Mesodermal cell (in vitro differentiated cells): Measurements from ENCODE around the gene ALDH2.
A peak's percentile ranks its signal among the peaks of the same experiment; 100 is the strongest.
"Not testable (repeated sequence)": the region's sequence is repeated elsewhere in the genome, so short reads cannot be mapped to it uniquely, and the experiment has no call there.

Source experiments
- H3K27ac ChIP-seq: 2 replicates; pipeline ENCODE4 v1.7.0; 2013; ENCODE audit warnings: mild to moderate bottlenecking, low read depth, low read length, moderate library complexity; ENCODE audit not compliant: severe bottlenecking
- H3K36me3 ChIP-seq: 2 replicates; pipeline ENCODE4 v1.7.1; 2013; ENCODE audit warnings: mild to moderate bottlenecking, low read length, moderate library complexity; ENCODE audit not compliant: control insufficient read depth, insufficient read depth
- H3K4me1 ChIP-seq: one replicate; pipeline ENCODE4 v1.7.1; 2013; ENCODE audit warnings: mild to moderate bottlenecking, low read length; ENCODE audit not compliant: insufficient read depth, control insufficient read depth, poor library complexity, severe bottlenecking
- H3K4me3 ChIP-seq: 2 replicates; pipeline ENCODE4 v1.7.0; 2013; ENCODE audit warnings: low read length, control low read depth, mild to moderate bottlenecking; ENCODE audit not compliant: insufficient read depth, poor library complexity, severe bottlenecking; ENCODE audit errors: extremely low read depth
- H3K9me3 ChIP-seq: 2 replicates; pipeline ENCODE4 v1.7.1; 2013; ENCODE audit warnings: mild to moderate bottlenecking, low read length, moderate library complexity; ENCODE audit not compliant: control insufficient read depth
- WGBS, 2 experiments: methylation state at CpG; one replicate each; pipeline ENCODE4 v1.1.5; 2013; ENCODE audit warnings: missing lambda C conversion rate in 2 of 2; ENCODE audit not compliant: insufficient coverage in 2 of 2; 5-methylcytosine and 5-hydroxymethylcytosine counted together

The ALDH2 gene

GRCh38 chr12:111812881-111813741 is 46.4 kb downstream of the ALDH2 start:
- Histone ChIP-seq H3K27ac (peak overlapping the region; percentile 36), H3K9me3 (no peaks in the 10 kb centered on the region), H3K4me3 (no peak overlapping the region), H3K36me3 (peaks cover 25% of the 10 kb centered on the region), H3K4me1 (no peaks in the 10 kb centered on the region)
- WGBS, 2 experiments = 33 to 41% methylated on average over 6 to 12 of the region's 13 CpGs

GRCh38 chr12:111816065-111816615 is 49.4 kb downstream of the ALDH2 start:
- Histone ChIP-seq H3K4me3 (no peak overlapping the region), H3K27ac (no peak overlapping the region), H3K4me1 (no peaks in the 10 kb centered on the region), H3K36me3 (peaks cover 3% of the 10 kb centered on the region), H3K9me3 (no peaks in the 10 kb centered on the region)
- WGBS, 2 experiments = 90 to 95% methylated on average over 5 to 6 of the region's 6 CpGs

GRCh38 chr12:111816898-111817297 is 50.2 kb downstream of the ALDH2 start:
- H3K9me3 ChIP-seq, H3K4me3 ChIP-seq, H3K27ac ChIP-seq, H3K4me1 ChIP-seq, H3K36me3 ChIP-seq: not testable (repeated sequence)
- 95 to 96% methylated on average over 2 to 3 of the region's 3 CpGs for WGBS, 2 experiments

DNA sequence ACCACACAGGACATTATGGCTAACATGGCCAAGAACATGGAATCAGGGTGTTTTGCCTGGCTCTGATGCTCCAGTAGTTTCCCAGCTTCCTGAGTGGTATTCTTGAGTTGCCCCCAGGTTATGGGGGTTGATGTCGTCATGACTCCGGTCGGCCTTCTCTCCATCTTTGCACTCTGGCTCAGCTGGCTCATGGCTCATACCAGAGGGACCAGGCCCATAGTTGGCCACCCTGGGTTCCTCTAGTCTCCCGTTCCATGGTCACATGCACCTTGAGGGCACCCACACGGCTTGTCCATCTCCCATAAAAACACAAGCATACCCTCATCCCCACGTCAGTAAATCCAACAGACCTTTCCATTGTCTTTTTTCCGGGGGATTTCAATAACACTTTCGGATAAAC is 51.6 kb downstream of the ALDH2 start:
- no peaks in the 10 kb centered on the region for H3K9me3 ChIP-seq
- no peaks in the 10 kb centered on the region for H3K4me1 ChIP-seq
- no peak overlapping the region for H3K4me3 ChIP-seq
- no peak overlapping the region for H3K27ac ChIP-seq
- WGBS, 2 experiments = 93 to 96% methylated on average over 7 to 8 of the region's 8 CpGs
- no peaks in the 10 kb centered on the region for H3K36me3 ChIP-seq

- Histone ChIP-seq H3K4me3 (no peak overlapping the region), H3K27ac (no peak overlapping the region)
- WGBS, 2 experiments = 90 to 91% methylated on average over 2 to 3 of the region's 6 CpGs
Measured at GRCh38 chr12:111819191-111820158, 52.7 kb downstream of the ALDH2 start.

DNA sequence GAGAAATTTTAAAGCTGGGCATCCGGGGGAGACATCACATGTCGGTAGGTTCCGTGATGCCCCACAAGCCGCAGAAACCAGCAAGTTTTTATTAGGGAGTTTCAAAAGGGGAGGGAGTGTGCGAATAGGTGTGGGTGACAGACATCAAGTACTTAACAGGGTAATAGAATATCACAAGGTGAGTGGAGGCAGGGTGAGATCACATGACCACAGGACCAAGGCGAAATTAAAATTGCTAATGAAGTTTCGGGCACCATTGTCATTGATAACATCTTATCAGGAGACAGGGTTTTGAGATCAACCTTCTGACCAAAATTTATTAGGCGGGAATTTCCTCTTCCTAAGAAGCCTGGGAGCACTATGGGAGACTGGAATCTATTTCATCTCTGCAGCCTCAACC is 54.1 kb downstream of the ALDH2 start:
- H3K4me1 ChIP-seq, H3K36me3 ChIP-seq, H3K4me3 ChIP-seq, H3K27ac ChIP-seq, H3K9me3 ChIP-seq: not testable (repeated sequence)
- 74 to 78% methylated on average over 7 to 8 of the region's 8 CpGs for WGBS, 2 experiments

More at GRCh38 chr12:111819191-111820158, 52.7 kb downstream of the ALDH2 start:
- Histone ChIP-seq H3K4me1 (no peaks in the 10 kb centered on the region), H3K9me3 (no peaks in the 10 kb centered on the region), H3K36me3 (no peaks in the 10 kb centered on the region)

GRCh38 chr12:111822886-111823285 is 56.2 kb downstream of the ALDH2 start:
- no peak overlapping the region for H3K4me3 ChIP-seq
- no peaks in the 10 kb centered on the region for H3K4me1 ChIP-seq
- H3K36me3 ChIP-seq = no peaks in the 10 kb centered on the region
- no peak overlapping the region for H3K27ac ChIP-seq
- WGBS, 2 experiments = no CpG with 5 or more reads among the region's 2 CpGs
- no peaks in the 10 kb centered on the region for H3K9me3 ChIP-seq

DNA sequence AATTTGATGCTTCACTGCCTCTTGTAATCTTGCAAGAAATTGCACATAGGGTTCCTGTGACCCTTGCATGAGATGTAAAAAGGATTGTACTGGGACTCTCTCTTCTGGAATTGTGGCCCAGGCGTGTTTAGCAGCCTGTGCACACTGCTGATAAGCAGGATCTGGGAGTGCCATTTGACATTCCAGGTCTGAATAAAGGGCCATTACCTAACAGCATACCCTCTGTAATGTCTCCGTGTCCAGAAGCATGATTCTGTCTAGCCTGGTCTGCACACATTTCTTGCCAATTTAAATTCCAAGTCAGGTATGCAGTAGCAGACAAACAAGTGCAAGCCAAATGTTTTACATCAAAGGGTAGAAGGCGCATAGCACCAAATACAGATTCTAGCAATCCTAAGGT is 57.2 kb downstream of the ALDH2 start:
- Histone ChIP-seq H3K27ac (no peak overlapping the region), H3K9me3 (no peaks in the 10 kb centered on the region), H3K4me1 (no peaks in the 10 kb centered on the region), H3K4me3 (no peak overlapping the region), H3K36me3 (no peaks in the 10 kb centered on the region)
- WGBS, 2 experiments = 73 to 87% methylated on average over 2 to 3 of the region's 3 CpGs

DNA sequence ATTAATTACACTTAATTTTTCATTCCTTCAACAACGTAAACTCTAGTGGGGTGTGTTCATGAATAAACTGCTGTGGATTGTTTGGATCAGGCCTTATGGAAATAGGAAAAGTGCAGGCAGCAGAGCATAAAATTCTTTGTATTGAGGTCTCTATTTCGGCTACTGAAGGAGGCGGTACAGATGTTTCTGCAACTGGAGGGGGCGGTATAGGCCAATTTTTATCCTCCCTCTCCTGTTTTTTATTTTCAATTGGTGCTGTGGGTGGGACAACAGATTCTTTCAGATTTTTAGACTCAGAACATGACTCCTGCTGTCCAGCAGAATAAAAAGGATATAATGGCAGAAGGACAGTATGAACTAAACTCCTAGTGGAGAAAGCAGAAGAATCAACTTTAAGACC is 57.6 kb downstream of the ALDH2 start:
- not testable (repeated sequence) for H3K9me3 ChIP-seq, H3K4me1 ChIP-seq, H3K27ac ChIP-seq, H3K4me3 ChIP-seq, H3K36me3 ChIP-seq
- WGBS, 2 experiments = no CpG with 5 or more reads among the region's 4 CpGs

GRCh38 chr12:111825509-111825908 is 58.8 kb downstream of the ALDH2 start:
- Histone ChIP-seq H3K27ac (no peak overlapping the region), H3K4me1 (no peaks in the 10 kb centered on the region), H3K9me3 (no peaks in the 10 kb centered on the region), H3K4me3 (no peak overlapping the region), H3K36me3 (no peaks in the 10 kb centered on the region)
- 89 to 95% methylated on average over 4 to 5 of the region's 5 CpGs for WGBS, 2 experiments
